Activated naive CD4-positive, alpha-beta T cell (primary cell): Measurements from ENCODE around the gene ZMYND8.

Experiments used
- DNase-seq, 4 experiments: peaks; one replicate each; lab custom pipeline; 2025; lab: John Stamatoyannopoulos, UW

The ZMYND8 gene

DNA sequence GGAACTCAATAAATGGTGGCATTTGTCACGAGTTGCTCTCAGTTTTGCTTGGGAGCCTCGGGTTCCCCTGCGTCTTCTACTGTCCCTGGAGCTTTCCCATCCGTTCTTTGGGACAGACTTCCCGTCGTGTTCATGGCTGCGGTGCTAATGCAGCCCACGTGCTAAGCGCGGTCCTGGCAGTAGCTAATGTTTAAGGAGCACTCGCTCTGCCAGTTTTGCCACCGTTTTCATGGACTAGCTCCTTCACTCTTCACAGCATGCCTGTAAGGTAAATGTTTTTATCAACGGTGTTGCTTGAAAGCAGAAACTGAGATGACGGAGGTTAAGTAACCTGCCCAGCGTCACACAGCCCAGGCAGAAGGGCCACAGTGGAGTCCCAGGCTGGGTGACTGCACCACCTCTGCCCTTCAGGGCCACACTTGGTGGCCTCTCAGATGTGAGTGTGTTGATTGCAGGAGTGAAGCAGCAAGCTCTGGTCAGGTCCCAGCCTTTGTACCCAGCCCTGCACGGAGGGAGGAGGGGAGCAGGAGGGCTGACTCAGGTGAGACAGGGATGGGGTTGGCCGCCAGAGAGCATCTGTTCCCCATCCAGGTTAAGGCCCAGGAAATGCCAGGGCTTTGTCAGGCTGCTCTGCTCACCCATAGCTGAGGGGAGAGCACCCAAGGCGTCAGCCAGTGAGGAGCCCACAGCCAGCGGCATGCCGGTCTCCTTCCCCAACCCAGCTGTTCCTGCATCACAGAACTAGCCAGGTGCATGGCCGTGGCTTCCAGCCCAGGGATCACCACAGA, 181.8 kb downstream of the ZMYND8 start:
- DNase-seq: no peak

- DNase-seq: no peak
Measured at GRCh38 chr20:47173596-47174216, 182.8 kb downstream of the ZMYND8 start.

DNA sequence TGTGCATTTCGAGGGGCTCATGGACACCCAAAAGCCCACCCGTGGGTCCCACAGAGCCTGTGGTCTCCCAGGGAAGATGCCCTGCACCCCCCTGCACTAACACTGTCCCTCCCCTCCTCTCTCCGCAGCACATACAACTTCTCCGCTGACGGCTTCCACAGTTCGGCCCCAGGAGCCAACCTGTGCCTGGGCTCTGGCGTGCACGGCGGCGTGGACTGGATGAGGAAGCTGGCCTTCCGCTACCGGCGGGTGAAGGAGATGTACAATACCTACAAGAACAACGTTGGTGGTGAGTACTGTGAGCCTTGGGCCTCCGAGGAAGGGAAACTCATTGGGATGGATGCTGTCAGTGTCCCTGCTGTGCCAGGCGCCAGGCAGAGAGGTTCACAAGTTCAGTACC, 183.9 kb downstream of the ZMYND8 start:
- DNase-seq: no peak

DNA sequence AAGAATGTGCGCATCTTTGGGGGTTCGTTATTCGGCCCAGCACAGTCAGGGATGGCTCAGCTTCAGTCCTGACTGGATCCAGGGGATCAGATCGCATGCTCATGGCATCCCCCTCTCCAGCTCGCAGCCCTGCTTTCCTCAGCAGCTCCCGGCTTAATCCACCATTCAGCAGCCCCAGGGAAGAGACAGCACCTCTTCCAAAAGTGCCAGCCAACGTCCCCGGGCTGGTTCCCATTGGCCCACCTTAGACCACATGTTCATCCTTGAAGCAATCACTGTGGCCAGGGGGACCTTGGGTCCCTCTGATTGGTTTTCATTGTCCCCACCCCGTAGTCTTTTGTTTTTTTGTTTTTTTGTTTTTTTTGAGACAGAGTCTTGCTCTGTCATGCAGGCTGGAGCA, 188.7 kb downstream of the ZMYND8 start:
- DNase-seq: no peak

DNA sequence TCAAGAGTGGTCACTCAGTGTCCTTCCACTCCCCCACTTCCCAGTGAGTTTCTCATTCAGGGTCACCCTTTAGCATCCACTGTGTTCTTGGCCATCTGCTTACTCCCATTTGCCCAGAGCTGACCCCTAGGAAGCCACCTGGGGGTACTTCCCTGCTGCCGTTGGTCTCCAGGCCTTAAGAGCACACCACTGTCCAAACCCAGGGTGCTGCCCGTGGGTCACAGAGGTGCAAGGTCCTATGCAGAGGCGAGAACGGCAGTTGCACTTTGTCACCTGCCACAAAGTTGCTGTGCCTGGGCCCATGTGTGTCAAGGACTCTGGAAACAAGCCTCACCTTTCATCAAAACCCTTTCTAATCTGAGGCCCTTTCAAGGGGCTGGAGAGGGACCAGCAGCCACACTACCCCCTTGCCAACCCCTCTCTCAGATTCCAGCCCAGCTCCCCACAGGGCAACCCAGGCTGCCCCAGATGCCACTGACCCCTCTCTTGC, 191.1 kb downstream of the ZMYND8 start:
- no peak for DNase-seq

DNA sequence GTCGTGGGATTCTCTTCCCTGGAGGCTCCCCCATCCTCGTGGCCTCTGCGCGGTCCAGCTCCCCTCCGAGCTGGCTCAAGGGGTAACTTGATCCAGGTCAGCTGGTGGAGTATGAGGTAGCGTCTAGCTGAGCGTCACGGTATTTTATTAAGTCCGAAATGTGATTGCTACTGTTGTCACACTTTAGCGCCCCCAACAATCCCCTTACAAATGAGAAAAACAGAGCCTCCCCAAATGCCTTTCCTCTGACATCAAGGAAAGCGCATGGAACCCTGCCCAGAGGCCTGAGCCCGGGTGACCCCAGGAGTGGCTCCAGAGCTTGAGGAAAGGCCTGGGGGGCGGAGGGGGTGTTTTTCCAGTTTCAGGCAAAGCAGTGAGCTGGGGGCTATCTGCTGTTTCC, 192.4 kb downstream of the ZMYND8 start:
- no peak for DNase-seq

DNA sequence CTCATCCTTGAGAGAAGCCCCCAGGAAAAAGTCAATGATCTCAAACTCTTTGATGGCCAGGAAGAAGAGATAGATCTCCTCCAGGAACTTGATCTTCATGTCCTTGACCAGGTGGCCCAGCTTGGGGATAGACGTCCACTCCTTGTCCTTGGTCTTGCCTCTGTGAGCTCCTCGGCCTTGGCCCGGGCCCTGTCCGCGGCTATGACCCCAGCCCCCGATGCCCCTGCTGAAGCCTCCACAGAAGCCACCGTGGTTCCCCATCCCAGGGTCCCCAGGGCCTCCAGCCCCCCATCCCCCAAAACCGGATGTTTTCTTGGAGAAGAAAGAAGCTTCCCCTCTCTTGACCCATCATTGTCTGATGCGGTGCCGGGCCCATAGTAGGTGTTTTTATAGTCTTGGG, 195.1 kb downstream of the ZMYND8 start:
- DNase-seq: no peak

DNA sequence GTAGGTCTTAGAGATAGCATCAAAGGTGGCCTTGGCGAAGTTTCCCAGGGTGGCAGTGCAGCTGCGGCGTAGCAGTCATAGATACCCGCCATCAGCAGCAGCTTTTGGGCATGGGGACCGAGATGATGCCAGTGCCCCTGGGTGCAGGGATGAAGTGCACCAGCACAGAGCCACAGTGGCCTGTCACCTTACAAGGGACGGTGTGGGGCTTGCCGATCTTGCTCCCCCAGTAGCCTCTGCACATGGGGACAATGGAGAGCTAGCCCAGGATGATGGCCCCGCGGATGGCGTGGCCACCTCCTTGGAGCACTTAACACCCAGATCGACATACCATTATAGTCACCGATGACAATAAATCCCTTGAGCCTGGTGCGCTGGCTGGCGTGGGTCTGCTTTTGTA, 195.5 kb downstream of the ZMYND8 start:
- DNase-seq: no peak

DNA sequence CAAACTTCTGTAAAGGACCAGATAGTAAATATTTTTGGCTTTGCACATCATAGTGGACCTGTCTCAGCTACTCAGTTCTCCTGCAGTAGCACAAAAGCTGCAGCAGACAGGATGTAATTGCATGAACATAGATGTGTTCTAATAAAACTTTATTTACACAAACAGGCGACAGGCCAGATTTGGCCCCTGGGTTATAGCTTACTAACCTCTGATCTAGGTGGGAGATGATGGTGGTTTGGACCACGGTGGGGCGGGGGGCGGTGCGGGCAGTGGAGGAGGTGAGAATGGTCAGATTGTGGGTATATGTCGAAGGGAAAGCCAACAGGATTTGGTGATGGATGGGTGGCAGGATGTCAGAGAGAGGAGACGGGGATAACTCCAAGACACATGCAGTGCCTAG, 196.3 kb downstream of the ZMYND8 start:
- no peak for DNase-seq
